ENCODE measurements around the gene MRGPRF. TPM values are rescaled to one million over a fixed set of nuclear protein-coding genes. Genes with fewer than 3 reads are reported as not detected.

MRGPRF gene
- total and polyA plus RNA-seq, 2 donors (not counting 1 experiment from before 2014, with no cell fraction given), result not detected

GRCh38 chr11:68994161-68994893 lies 18.7 kb downstream of the MRGPRF start:
- Histone ChIP-seq H3K4me2 (replicated peaks; ENCODE audit: low read depth, low read length, poor library complexity, severe bottlenecking) (no peak overlapping the region), H3K27ac (ENCODE audit: low read length in 2 of 2) (no peak overlapping the region), H3K4me3 (ENCODE audit: control extremely low read depth in 1 of 5, extremely low read depth in 1 of 5, insufficient read depth in 1 of 5, low read depth in 2 of 5, low read length in 4 of 5) (no peak overlapping the region), H4K20me1 (ENCODE audit: control insufficient read depth, insufficient read depth, low read length, poor library complexity, severe bottlenecking) (no peaks in the 10 kb centered on the region), H3K4me1 (ENCODE audit: control insufficient read depth in 2 of 2, insufficient read depth in 2 of 2, low read length in 2 of 2) (no peaks in the 10 kb centered on the region), H3K79me2 (ENCODE audit: control insufficient read depth, insufficient read depth, low read length) (no peaks in the 10 kb centered on the region), H3K36me3 (replicated peaks in 1 of 2; ENCODE audit: control extremely low read depth in 1 of 2, control insufficient read depth in 1 of 2, extremely low read depth in 1 of 2, insufficient read depth in 2 of 2, low read length in 1 of 2) (no peaks in the 10 kb centered on the region), H3K9ac (ENCODE audit: low read length) (no peak overlapping the region), H3K27me3 (replicated peaks in 1 of 4; ENCODE audit: control extremely low read depth in 1 of 4, control insufficient read depth in 3 of 4, insufficient read depth in 4 of 4, low read length in 3 of 4) (peaks cover 0 to 22% (median 0%) of the 10 kb centered on the region in 4 experiments), H3K9me3 (ENCODE audit: control extremely low read depth in 1 of 3, control insufficient read depth in 2 of 3, insufficient read depth in 1 of 3, low read length in 2 of 3) (peaks cover 0 to 4% (median 0%) of the 10 kb centered on the region in 3 donors), H2AFZ (ENCODE audit: insufficient read depth, low read depth, low read length, poor library complexity, severe bottlenecking) (no peak overlapping the region)
- Mint-ChIP-seq H3K27me3 (peaks cover 40% of the 10 kb centered on the region), H3K9me3 (ENCODE audit: insufficient read depth) (no peaks in the 10 kb centered on the region), H3K4me1 (no peaks in the 10 kb centered on the region), H3K27ac (no peak overlapping the region), H3K4me3 (no peak overlapping the region)
- CTCF ChIA-PET, result no interaction called here
- TF ChIP-seq CTCF (IDR thresholded peaks at IDR 0.05) (no peak), EZH2 (IDR thresholded peaks at IDR 0.05; ENCODE audit: borderline replicate concordance, insufficient read depth, low read depth, low read length, poor library complexity, severe bottlenecking) (no peak)
- no peak for DNase-seq
- no peak for ATAC-seq (ENCODE audit: low read depth)
- POLR2A ChIA-PET, result no interaction called here
- intact Hi-C loops (cut with micrococcal nuclease), result no loop called here
- WGBS (ENCODE audit: insufficient coverage), result 91% methylated on average over 24 of the region's 28 CpGs

- H3K9me3 Mint-ChIP-seq (ENCODE audit: insufficient read depth), result no peaks in the 10 kb centered on the region
- Histone ChIP-seq H3K27me3 (replicated peaks in 1 of 4; ENCODE audit: control extremely low read depth in 1 of 4, control insufficient read depth in 3 of 4, insufficient read depth in 4 of 4, low read length in 3 of 4) (peaks cover 0 to 22% (median 0%) of the 10 kb centered on the region in 4 experiments), H3K4me3 (ENCODE audit: control extremely low read depth in 1 of 5, extremely low read depth in 1 of 5, insufficient read depth in 1 of 5, low read depth in 2 of 5, low read length in 4 of 5) (no peak overlapping the region), H3K36me3 (replicated peaks in 1 of 2; ENCODE audit: control extremely low read depth in 1 of 2, control insufficient read depth in 1 of 2, extremely low read depth in 1 of 2, insufficient read depth in 2 of 2, low read length in 1 of 2) (no peaks in the 10 kb centered on the region), H2AFZ (ENCODE audit: insufficient read depth, low read depth, low read length, poor library complexity, severe bottlenecking) (no peak overlapping the region), H3K4me2 (replicated peaks; ENCODE audit: low read depth, low read length, poor library complexity, severe bottlenecking) (no peak overlapping the region), H3K4me1 (ENCODE audit: control insufficient read depth in 2 of 2, insufficient read depth in 2 of 2, low read length in 2 of 2) (no peaks in the 10 kb centered on the region), H4K20me1 (ENCODE audit: control insufficient read depth, insufficient read depth, low read length, poor library complexity, severe bottlenecking) (no peaks in the 10 kb centered on the region), H3K9me3 (ENCODE audit: control extremely low read depth in 1 of 3, control insufficient read depth in 2 of 3, insufficient read depth in 1 of 3, low read length in 2 of 3) (peaks cover 0 to 4% (median 0%) of the 10 kb centered on the region in 3 donors), H3K9ac (ENCODE audit: low read length) (no peak overlapping the region), H3K79me2 (ENCODE audit: control insufficient read depth, insufficient read depth, low read length) (no peaks in the 10 kb centered on the region), H3K27ac (ENCODE audit: low read length in 2 of 2) (no peak overlapping the region)
- H3K4me3 Mint-ChIP-seq, result no peak overlapping the region
- WGBS (ENCODE audit: insufficient coverage), result 68% methylated on average over 5 of the region's 7 CpGs
- no peak for TF ChIP-seq CTCF (IDR thresholded peaks at IDR 0.05)
- TF ChIP-seq EZH2 (IDR thresholded peaks at IDR 0.05; ENCODE audit: borderline replicate concordance, insufficient read depth, low read depth, low read length, poor library complexity, severe bottlenecking), result no peak
- intact Hi-C loops (cut with micrococcal nuclease), result no loop called here
- ATAC-seq (ENCODE audit: low read depth) (no peak), DNase-seq (no peak)
- no peak overlapping the region for H3K27ac Mint-ChIP-seq
- ChIA-PET CTCF (no interaction called here), POLR2A (no interaction called here)
- no peaks in the 10 kb centered on the region for H3K4me1 Mint-ChIP-seq
- H3K27me3 Mint-ChIP-seq, result peaks cover 39% of the 10 kb centered on the region
Observed at GRCh38 chr11:68993546-68993945, 19.5 kb downstream of the MRGPRF start.

Data from B cell (primary cell).